Activated T-cell treated with anti-CD3 and anti-CD28 coated beads, Interleukin-2, amount 50 U/mL, for 72 hours (primary cell): ENCODE measurements around the gene KIF5A. TPM values are rescaled to one million over a fixed set of nuclear protein-coding genes. Genes with fewer than 3 reads are reported as not detected.

Source experiments
- ATAC-seq, 2 donors: fragments of 150-1000 bp; cut with Tn5 transposase; replicated peaks in 1 of 2; 2 replicates each; pipeline ENCODE4 v1.10.0; 2021; ENCODE audit warnings: moderate library complexity in 2 of 2, mild to moderate bottlenecking in 1 of 2
- DNase-seq, 2 donors: peaks; one replicate each; pipeline ENCODE4 v3.0.0; 2021 to 2022; ENCODE audit warnings: mixed read lengths in 1 of 2
- H3K27ac Mint-ChIP-seq: one replicate; pipeline ENCODE4 v1.8.0; 2022; ENCODE audit warnings: mild to moderate bottlenecking, moderate library complexity, mixed read lengths
- H3K27me3 Mint-ChIP-seq: one replicate; pipeline ENCODE4 v1.8.0; 2022; ENCODE audit warnings: low read depth, mixed read lengths
- H3K36me3 Mint-ChIP-seq, 2 donors: one replicate each; pipeline ENCODE4 v1.8.0; 2022; ENCODE audit warnings: mixed read lengths in 2 of 2, mild to moderate bottlenecking in 1 of 2; ENCODE audit not compliant: insufficient read depth in 2 of 2
- H3K4me1 Mint-ChIP-seq: one replicate; pipeline ENCODE4 v1.8.0; 2022; ENCODE audit warnings: low read depth, mixed read lengths
- H3K4me3 Mint-ChIP-seq, 2 donors: one replicate each; pipeline ENCODE4 v1.8.0; 2022; ENCODE audit warnings: mild to moderate bottlenecking in 2 of 2, mixed read lengths in 2 of 2, moderate library complexity in 2 of 2
- H3K9me3 Mint-ChIP-seq, 2 donors: one replicate each; pipeline ENCODE4 v1.8.0; 2022; ENCODE audit warnings: mixed read lengths in 2 of 2
- total RNA-seq, 2 donors: library from RNA; stranded (reverse); gene quantifications; one replicate each; pipeline ENCODE4 v1.2.3, GENCODE V29; 2022

KIF5A gene
- total RNA-seq, 2 donors from 2014 or later: 3.2 to 5.9 TPM

DNA sequence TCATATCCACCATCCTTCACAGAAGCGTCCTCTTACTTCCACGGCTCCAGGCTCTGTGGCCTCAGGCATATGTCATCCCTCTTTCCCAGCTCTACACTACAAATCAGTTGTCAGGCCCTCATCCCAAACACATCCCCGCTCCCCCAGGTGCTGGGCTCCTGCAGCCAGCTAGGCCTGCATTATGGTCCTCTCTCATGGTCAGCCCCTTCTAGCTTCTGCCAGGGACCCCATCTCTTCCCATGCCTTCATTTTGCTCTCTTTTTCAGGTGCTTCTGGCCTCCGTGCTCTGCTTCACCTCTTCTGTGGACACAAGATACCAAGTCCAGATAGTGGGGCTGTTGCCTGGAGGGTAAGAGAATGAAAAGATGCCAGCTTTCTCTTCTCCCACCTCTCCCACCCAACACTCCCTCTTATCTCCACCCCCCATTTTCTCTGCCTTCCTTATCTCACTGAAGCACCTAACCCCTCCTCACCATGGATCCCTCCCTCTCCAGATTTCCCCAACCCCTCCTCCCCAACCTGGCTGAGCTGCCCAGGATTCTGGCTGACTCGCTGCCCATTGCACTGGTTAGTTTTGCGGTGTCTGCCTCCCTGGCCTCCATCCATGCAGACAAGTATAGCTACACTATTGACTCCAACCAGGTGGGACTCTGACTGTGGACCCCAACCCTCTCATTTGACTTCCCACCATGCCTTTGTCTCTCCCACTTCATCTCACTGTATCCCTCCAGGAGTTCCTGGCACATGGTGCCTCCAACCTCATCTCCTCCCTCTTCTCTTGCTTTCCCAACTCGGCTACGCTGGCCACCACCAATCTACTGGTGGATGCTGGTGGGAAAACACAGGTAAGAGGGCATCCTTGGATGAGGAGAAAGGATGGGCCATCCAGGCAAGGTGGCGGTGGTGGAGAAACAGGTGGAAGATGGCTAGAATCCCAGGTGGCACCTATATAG lies 72.7 kb downstream of the KIF5A start:
- no peak for ATAC-seq
- H3K27ac Mint-ChIP-seq: no peak overlapping the region
- no peaks in the 10 kb centered on the region for H3K9me3 Mint-ChIP-seq
- no peaks in the 10 kb centered on the region for H3K36me3 Mint-ChIP-seq
- peaks cover 46% of the 10 kb centered on the region for H3K4me1 Mint-ChIP-seq
- H3K4me3 Mint-ChIP-seq: peak overlapping the region; percentile 84 to 86
- peaks cover 92% of the 10 kb centered on the region for H3K27me3 Mint-ChIP-seq
- DNase-seq: no peak

GRCh38 chr12:57623385-57623784 lies 73.5 kb downstream of the KIF5A start:
- Mint-ChIP-seq H3K27ac (no peak overlapping the region), H3K4me1 (peaks cover 46% of the 10 kb centered on the region), H3K27me3 (peaks cover 93% of the 10 kb centered on the region), H3K4me3 (no peak overlapping the region), H3K9me3 (no peaks in the 10 kb centered on the region), H3K36me3 (no peaks in the 10 kb centered on the region)
- ATAC-seq: no peak
- DNase-seq: no peak

- Mint-ChIP-seq H3K27ac (no peak overlapping the region), H3K27me3 (peaks cover 95% of the 10 kb centered on the region)
Measured at GRCh38 chr12:57623811-57624390, 74.1 kb downstream of the KIF5A start.

DNA sequence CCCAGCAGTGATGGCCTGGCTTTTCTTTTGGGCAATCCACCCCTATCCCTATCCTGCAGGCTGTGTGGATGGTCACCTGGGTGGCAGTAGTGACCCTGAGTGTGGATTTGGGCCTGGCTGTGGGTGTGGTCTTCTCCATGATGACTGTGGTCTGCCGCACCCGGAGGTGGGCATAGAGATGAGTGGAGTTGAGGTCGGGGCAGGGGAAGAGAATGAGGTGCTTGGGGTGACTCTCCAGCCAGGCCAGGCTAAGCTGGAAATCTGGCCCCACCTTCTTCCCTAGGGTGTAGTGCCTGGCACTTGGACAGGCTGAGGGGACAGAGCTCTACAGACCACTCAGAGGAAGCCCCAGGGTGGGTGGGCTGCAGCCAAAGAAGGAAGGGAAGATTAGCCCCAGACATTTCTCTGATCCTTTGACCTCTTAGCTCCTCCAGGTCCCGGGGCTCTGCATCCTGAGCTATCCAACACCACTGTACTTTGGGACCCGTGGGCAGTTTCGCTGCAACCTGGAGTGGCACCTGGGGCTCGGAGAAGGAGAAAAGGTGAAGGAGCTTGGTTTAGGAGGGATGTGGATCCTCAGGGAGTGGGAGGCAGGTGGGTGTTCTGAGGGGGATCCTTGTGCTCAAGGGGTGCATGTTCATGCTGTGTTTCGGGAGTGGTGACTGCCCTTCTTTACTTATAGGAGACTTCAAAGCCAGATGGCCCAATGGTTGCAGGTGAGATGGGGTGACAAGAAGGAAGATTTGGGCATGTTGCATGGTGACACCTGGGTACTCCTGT lies 74.8 kb downstream of the KIF5A start:
- Mint-ChIP-seq H3K27ac (no peak overlapping the region), H3K27me3 (peaks cover 96% of the 10 kb centered on the region), H3K4me1 (peaks cover 38% of the 10 kb centered on the region), H3K4me3 (no peak overlapping the region), H3K9me3 (no peaks in the 10 kb centered on the region), H3K36me3 (no peaks in the 10 kb centered on the region)
- no peak for ATAC-seq
- no peak for DNase-seq

More at GRCh38 chr12:57623811-57624390, 74.1 kb downstream of the KIF5A start:
- no peaks in the 10 kb centered on the region for H3K36me3 Mint-ChIP-seq
- H3K9me3 Mint-ChIP-seq: no peaks in the 10 kb centered on the region
- no peak for DNase-seq
- no peak overlapping the region for H3K4me3 Mint-ChIP-seq
- ATAC-seq: no peak
- peaks cover 44% of the 10 kb centered on the region for H3K4me1 Mint-ChIP-seq

DNA sequence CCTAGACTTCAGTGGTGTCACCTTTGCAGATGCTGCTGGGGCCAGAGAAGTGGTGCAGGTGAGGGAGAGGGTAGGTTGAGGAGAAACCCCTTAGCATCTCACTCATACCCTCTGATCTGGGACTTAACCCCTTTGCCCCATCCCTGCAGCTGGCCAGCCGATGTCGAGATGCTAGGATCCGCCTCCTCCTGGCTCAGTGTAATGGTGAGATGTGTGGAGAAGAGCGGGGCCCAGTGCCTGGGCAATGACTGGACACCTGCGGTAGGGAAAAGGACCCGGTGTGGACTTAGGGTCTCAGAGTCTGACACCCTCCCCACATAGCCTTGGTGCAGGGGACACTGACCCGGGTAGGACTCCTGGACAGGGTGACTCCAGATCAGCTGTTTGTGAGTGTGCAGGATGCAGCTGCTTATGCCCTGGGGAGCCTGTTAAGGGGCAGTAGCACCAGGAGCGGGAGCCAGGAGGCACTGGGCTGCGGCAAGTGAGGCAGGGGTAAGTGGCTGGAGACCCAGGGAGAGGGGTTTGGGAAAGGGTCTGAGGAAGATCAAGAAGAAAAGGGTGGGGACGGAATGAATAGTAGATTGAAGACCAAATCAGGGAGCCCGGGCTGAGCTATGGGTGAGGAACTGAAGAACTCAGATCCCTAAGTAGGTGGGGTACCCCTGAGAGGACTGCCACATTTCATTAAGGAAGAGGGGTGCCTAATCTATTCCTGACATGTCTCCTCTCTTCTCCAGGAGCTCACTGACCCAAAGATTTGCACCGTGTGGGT lies 75.6 kb downstream of the KIF5A start:
- no peak overlapping the region for H3K4me3 Mint-ChIP-seq
- no peaks in the 10 kb centered on the region for H3K36me3 Mint-ChIP-seq
- DNase-seq: no peak
- no peak overlapping the region for H3K27ac Mint-ChIP-seq
- ATAC-seq: no peak
- H3K4me1 Mint-ChIP-seq: peaks cover 33% of the 10 kb centered on the region
- H3K9me3 Mint-ChIP-seq: no peaks in the 10 kb centered on the region
- peaks cover 97% of the 10 kb centered on the region for H3K27me3 Mint-ChIP-seq

DNA sequence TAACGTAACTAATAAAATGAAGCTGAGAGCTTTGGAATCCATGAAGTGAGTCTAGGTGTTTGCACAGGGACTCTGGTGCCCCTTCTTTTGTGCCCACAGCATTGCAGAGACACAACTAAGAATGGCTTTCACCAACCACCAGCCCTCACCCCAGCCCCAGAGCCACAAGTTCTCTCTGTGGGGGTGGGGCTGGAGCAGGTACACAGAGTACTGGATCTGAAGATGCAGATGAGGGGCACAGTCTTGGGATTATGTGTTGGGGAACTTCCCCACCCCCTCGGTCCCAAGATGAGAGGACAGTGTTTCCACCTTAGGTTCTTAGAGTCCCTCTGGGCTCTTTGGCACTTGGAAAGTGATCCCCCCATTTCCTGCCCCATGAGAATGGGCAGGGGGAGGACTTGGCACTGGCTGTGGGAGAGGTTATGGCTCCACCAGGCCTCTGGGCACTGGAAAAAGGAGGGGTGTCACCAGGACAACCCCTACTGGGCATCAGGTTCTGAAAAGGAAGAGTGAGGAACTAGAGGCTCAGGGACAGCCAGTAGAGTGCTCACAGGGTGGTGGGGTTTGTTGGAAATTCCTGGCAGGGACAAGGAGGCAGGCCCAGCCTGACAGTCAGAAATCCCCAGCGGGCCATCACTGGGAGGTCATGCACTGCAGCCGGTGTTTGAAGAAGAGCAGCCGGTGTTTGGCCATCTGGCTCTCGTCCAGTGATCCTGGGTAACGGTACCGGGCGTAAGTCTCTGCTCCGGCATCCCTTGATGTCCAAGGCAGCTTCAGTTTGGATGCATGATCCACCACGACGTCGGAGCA lies 76.5 kb downstream of the KIF5A start:
- Mint-ChIP-seq H3K27ac (no peak overlapping the region), H3K9me3 (no peaks in the 10 kb centered on the region), H3K4me1 (peaks cover 25% of the 10 kb centered on the region), H3K27me3 (peaks cover 97% of the 10 kb centered on the region), H3K36me3 (no peaks in the 10 kb centered on the region), H3K4me3 (no peak overlapping the region)
- ATAC-seq: no peak
- no peak for DNase-seq

GRCh38 chr12:57626921-57627445 lies 77.1 kb downstream of the KIF5A start:
- peak overlapping the region in 1 of 2 donors; percentile 50 for H3K4me3 Mint-ChIP-seq
- DNase-seq (no peak), ATAC-seq (no peak)
- peaks cover 94% of the 10 kb centered on the region for H3K27me3 Mint-ChIP-seq
- H3K36me3 Mint-ChIP-seq: no peaks in the 10 kb centered on the region
- H3K9me3 Mint-ChIP-seq: no peaks in the 10 kb centered on the region
- peaks cover 23% of the 10 kb centered on the region for H3K4me1 Mint-ChIP-seq
- no peak overlapping the region for H3K27ac Mint-ChIP-seq

- no peak overlapping the region for H3K27ac Mint-ChIP-seq
- DNase-seq (peak; percentile 41 to 60), ATAC-seq (peak; percentile 62 to 67)
- no peaks in the 10 kb centered on the region for H3K36me3 Mint-ChIP-seq
- H3K27me3 Mint-ChIP-seq: peaks cover 87% of the 10 kb centered on the region
- H3K4me1 Mint-ChIP-seq: peaks cover 22% of the 10 kb centered on the region
- H3K4me3 Mint-ChIP-seq: peak overlapping the region; percentile 50 to 68
- H3K9me3 Mint-ChIP-seq: no peaks in the 10 kb centered on the region
Measured at GRCh38 chr12:57627501-57628279, 77.8 kb downstream of the KIF5A start.

DNA sequence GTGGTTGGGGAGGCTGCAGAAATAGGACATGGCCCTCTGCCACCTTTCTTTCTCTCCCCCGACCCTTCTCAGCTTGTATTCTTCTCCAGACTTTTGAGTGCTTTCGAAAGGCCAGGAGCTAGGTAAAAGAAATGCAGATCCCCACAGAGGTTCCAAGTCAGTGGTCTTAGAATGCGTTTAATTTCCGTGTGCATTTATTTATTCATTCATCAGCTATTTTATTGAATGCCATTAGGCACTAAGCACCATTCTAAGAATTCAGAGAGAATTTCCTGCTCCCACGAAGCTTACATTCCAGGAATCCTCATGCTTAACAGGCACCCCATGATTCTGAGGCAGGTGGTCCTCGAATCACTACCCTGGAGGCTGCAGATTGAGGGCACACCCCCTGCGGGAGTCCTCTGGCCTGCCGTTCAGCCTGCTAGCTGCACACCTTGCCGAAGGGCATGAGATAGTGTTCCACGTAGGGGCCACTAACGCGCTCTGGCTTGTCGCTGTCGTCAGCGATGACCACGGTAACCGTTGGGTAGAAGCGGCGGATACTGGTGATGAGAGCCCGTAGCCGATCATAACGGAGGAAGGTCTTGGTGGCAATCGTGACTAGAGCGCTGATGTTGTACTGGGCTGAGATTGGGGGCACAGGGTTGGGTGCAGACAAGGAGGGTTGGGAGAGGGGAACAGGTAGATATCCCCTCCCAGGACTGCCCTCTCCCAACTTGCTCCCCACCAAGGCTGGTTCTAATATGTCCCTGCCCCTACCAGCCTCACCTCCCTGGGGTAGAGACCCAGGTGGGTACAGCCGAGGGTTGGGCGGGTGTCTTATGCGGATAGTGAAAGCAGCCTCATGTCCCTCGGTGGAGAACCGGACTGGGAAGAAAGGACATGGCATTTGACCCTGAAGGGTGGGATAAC lies 78.7 kb downstream of the KIF5A start:
- Mint-ChIP-seq H3K36me3 (no peaks in the 10 kb centered on the region), H3K4me3 (peak overlapping the region in 1 of 2 donors; percentile 50), H3K27me3 (peaks cover 83% of the 10 kb centered on the region), H3K4me1 (peaks cover 27% of the 10 kb centered on the region), H3K9me3 (no peaks in the 10 kb centered on the region), H3K27ac (no peak overlapping the region)
- DNase-seq (no peak), ATAC-seq (no peak)

GRCh38 chr12:57629897-57630471 lies 80.1 kb downstream of the KIF5A start:
- no peaks in the 10 kb centered on the region for H3K36me3 Mint-ChIP-seq
- no peak for ATAC-seq
- H3K9me3 Mint-ChIP-seq: no peaks in the 10 kb centered on the region
- H3K4me3 Mint-ChIP-seq: no peak overlapping the region
- H3K4me1 Mint-ChIP-seq: peaks cover 28% of the 10 kb centered on the region
- DNase-seq: no peak
- no peak overlapping the region for H3K27ac Mint-ChIP-seq
- H3K27me3 Mint-ChIP-seq: peaks cover 70% of the 10 kb centered on the region
